Suppressor macrophage (primary cell): ENCODE results near the gene GPC6.
A peak's percentile ranks its signal among the peaks of the same experiment; 100 is the strongest.

Experiments used
- DNase-seq, 4 experiments: peaks; one replicate each; pipeline ENCODE4 v3.0.0-alpha.2; 2020 to 2022

Gene GPC6

GRCh38 chr13:94227255-94227879 is 1000.8 kb downstream of the GPC6 start:
- no peak for DNase-seq

- DNase-seq = no peak
Measured at GRCh38 chr13:94228763-94229162, 1002.2 kb downstream of the GPC6 start.

GRCh38 chr13:94232161-94232950 is 1005.7 kb downstream of the GPC6 start:
- DNase-seq = no peak

- DNase-seq = peak in 1 of 4 experiments; percentile 18
Measured at GRCh38 chr13:94232956-94233355, 1006.3 kb downstream of the GPC6 start.

GRCh38 chr13:94233401-94233800 is 1006.8 kb downstream of the GPC6 start:
- peak; percentile 10 to 49 (median 44) for DNase-seq

GRCh38 chr13:94233837-94234236 is 1007.2 kb downstream of the GPC6 start:
- no peak for DNase-seq

GRCh38 chr13:94234738-94235137 is 1008.1 kb downstream of the GPC6 start:
- DNase-seq = peak in 1 of 4 experiments; percentile 6

GRCh38 chr13:94236132-94236531 is 1009.5 kb downstream of the GPC6 start:
- no peak for DNase-seq

- no peak for DNase-seq
Measured at GRCh38 chr13:94236872-94237271, 1010.3 kb downstream of the GPC6 start.

GRCh38 chr13:94239135-94239534 is 1012.5 kb downstream of the GPC6 start:
- peak; percentile 59 to 85 (median 70) for DNase-seq

- no peak for DNase-seq
Measured at GRCh38 chr13:94242554-94242953, 1015.9 kb downstream of the GPC6 start.

- no peak for DNase-seq
Measured at GRCh38 chr13:94243551-94243950, 1016.9 kb downstream of the GPC6 start.

- no peak for DNase-seq
Measured at GRCh38 chr13:94246495-94246894, 1019.9 kb downstream of the GPC6 start.

GRCh38 chr13:94247890-94248289 is 1021.3 kb downstream of the GPC6 start:
- DNase-seq = no peak

GRCh38 chr13:94248454-94249228 is 1022.0 kb downstream of the GPC6 start:
- DNase-seq = no peak

GRCh38 chr13:94249512-94249911 is 1022.9 kb downstream of the GPC6 start:
- no peak for DNase-seq

GRCh38 chr13:94251831-94252608 is 1025.4 kb downstream of the GPC6 start:
- DNase-seq = no peak

- DNase-seq = no peak
Measured at GRCh38 chr13:94254737-94255136, 1028.1 kb downstream of the GPC6 start.

- DNase-seq = no peak
Measured at GRCh38 chr13:94256721-94257120, 1030.1 kb downstream of the GPC6 start.

GRCh38 chr13:94259984-94260383 is 1033.4 kb downstream of the GPC6 start:
- DNase-seq = no peak

GRCh38 chr13:94261163-94261562 is 1034.6 kb downstream of the GPC6 start:
- DNase-seq = peak in 2 of 4 experiments; percentile 22 to 50

GRCh38 chr13:94263038-94263437 is 1036.4 kb downstream of the GPC6 start:
- no peak for DNase-seq
